Lower leg skin (tissue), 4 donors: ENCODE results near the gene DIO3. TPM values are rescaled to one million over a fixed set of nuclear protein-coding genes. Genes with fewer than 3 reads are reported as not detected.

ENCODE experiments used
- DNase-seq, 2 donors: peaks; one replicate each; pipeline ENCODE4 v3.0.0-alpha.2; 2019; ENCODE audit warnings: low spot score in 2 of 2
- H3K4me3 ChIP-seq: fragments of 200-600 bp; sonication (generic); 2 replicates; pipeline ENCODE4 v1.5.1; 2017; ENCODE audit warnings: mild to moderate bottlenecking, low read depth; ENCODE audit not compliant: poor library complexity, severe bottlenecking
- POLR2A ChIP-seq, 2 donors: fragments of 450-650 bp; IDR thresholded peaks; one replicate each; pipeline ENCODE4 v1.6.1; 2016 to 2017; ENCODE audit warnings: antibody characterized with exemption in 2 of 2, mild to moderate bottlenecking in 1 of 2, moderate library complexity in 1 of 2
- WGBS, 2 donors: methylation state at CpG; one replicate each; pipeline ENCODE4 v1.1.5; 2018; 5-methylcytosine and 5-hydroxymethylcytosine counted together
- intact Hi-C: fragments of 100-400 bp; cut with DNase I; formaldehyde crosslinking; loops from one replicate; pipeline ENCODE4 v1.15.0; 2023; ENCODE audit warnings: low total_unique reads
- total RNA-seq, 4 donors: library from RNA; depleted of rRNA; stranded (reverse); fragments of >200 nt; gene quantifications; one replicate each; pipeline ENCODE4 v1.1.0, GENCODE V29; 2016
- TF ChIP-seq, protein P1 (sequence below), 3 donors: fragments of 450-650 bp; IDR thresholded peaks; one replicate each; pipeline ENCODE4 v1.5.1; 2016; ENCODE audit warnings: antibody characterized with exemption in 3 of 3, mild to moderate bottlenecking in 3 of 3, moderate library complexity in 2 of 3

DIO3 gene
- total RNA-seq, 4 donors from 2014 or later = 2.3 to 3.7 (median 2.7) TPM

GRCh38 chr14:101538878-101539277 lies 22.4 kb upstream of the DIO3 start:
- TF ChIP-seq POLR2A (IDR thresholded peaks at IDR 0.05) = no peak
- TF ChIP-seq, protein P1, sequence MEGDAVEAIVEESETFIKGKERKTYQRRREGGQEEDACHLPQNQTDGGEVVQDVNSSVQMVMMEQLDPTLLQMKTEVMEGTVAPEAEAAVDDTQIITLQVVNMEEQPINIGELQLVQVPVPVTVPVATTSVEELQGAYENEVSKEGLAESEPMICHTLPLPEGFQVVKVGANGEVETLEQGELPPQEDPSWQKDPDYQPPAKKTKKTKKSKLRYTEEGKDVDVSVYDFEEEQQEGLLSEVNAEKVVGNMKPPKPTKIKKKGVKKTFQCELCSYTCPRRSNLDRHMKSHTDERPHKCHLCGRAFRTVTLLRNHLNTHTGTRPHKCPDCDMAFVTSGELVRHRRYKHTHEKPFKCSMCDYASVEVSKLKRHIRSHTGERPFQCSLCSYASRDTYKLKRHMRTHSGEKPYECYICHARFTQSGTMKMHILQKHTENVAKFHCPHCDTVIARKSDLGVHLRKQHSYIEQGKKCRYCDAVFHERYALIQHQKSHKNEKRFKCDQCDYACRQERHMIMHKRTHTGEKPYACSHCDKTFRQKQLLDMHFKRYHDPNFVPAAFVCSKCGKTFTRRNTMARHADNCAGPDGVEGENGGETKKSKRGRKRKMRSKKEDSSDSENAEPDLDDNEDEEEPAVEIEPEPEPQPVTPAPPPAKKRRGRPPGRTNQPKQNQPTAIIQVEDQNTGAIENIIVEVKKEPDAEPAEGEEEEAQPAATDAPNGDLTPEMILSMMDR (IDR thresholded peaks at IDR 0.05) = no peak
- H3K4me3 ChIP-seq = no peak overlapping the region
- intact Hi-C loops = no loop called here
- WGBS, 2 donors = 47 to 49% methylated on average over 5 of the region's 5 CpGs
- DNase-seq = no peak

DNA sequence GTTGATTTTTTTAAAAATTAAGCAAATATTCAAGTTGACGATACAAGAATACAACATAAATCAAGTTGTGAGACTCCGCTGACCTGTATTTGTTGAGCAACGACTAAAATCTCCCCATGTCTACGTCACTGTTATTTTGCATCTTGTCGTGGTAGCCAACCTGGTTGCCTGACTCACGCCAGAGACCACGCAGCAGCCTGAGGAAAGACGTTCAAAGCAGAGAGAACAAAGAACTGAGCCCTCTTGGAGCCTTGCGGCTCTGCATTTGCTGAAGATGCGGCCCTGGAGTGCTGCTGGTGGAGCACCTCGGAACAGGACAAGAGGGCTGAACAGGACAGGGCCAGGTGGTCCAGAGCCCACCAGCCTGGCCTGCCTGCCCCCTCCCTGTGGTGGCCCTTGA lies 21.4 kb upstream of the DIO3 start:
- 71 to 84% methylated on average over 11 of the region's 11 CpGs for WGBS, 2 donors
- no peak overlapping the region for H3K4me3 ChIP-seq
- no peak for TF ChIP-seq POLR2A (IDR thresholded peaks at IDR 0.05)
- TF ChIP-seq, protein P1 (IDR thresholded peaks at IDR 0.05) = no peak
- intact Hi-C loops = no loop called here
- DNase-seq = no peak

DNA sequence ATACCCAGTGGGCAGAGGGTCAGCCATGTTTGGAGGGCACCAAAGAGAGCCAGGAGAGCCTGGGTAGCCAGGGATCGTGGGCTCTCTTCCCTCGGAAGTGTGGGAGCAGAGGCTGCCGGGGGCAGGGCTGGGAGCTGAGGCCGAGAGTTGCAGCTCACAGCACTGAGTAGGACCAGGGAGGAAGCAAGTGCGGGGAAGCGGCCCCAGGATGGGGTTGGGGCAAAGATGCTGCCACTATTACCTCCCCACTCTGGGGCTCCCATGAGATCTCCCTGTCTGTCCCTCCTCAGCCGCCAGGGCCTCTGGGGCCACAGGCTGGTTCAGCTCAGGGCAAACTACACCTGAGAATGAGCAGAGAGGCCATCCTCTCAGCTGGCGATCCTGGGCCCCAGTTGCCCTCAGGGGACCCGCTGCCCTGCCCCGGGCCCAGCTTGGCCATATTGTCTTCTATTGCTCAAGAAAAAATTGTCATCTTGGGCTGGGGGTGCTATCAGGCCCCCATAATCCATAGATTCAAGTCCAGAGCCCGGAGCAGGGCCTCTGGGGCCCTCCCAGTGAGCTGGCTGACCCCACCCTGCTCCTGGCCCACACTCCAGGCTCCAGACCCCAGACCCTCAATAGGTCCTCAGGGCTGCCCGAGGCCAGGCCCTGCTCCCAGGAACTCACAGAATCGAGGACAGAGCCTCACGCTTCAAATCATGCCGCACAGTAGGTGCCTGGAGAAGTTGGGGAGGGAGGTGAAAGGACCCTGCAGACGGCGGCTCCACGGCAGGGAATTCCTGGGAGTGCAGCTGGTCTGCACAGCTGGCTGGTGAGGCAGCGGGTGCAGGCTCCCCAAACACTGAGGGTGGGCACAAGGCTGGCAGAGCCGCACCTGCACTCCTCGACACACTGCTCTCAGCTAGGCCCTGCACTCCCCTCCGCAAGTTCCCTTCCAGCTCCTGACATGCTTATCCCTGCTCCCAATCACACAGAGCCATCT lies 20.5 kb upstream of the DIO3 start:
- no peak overlapping the region for H3K4me3 ChIP-seq
- 85 to 94% methylated on average over 20 to 21 of the region's 22 CpGs for WGBS, 2 donors
- TF ChIP-seq, protein P1 (IDR thresholded peaks at IDR 0.05) = no peak
- no peak for TF ChIP-seq POLR2A (IDR thresholded peaks at IDR 0.05)
- no peak for DNase-seq
- intact Hi-C loops = no loop called here

- 70 to 81% methylated on average over 9 of the region's 9 CpGs for WGBS, 2 donors
- no peak for DNase-seq
These were observed 18.9 kb upstream of the DIO3 start for GRCh38 chr14:101542391-101542790.

GRCh38 chr14:101543814-101544213 lies 17.5 kb upstream of the DIO3 start:
- TF ChIP-seq, protein P1 (IDR thresholded peaks at IDR 0.05) = no peak
- no peak overlapping the region for H3K4me3 ChIP-seq
- 95 to 96% methylated on average over 16 of the region's 16 CpGs for WGBS, 2 donors

More at GRCh38 chr14:101542391-101542790, 18.9 kb upstream of the DIO3 start:
- TF ChIP-seq POLR2A (IDR thresholded peaks at IDR 0.05) = no peak
- TF ChIP-seq, protein P1 (IDR thresholded peaks at IDR 0.05) = no peak
- intact Hi-C loops = no loop called here
- H3K4me3 ChIP-seq = no peak overlapping the region

More at GRCh38 chr14:101543814-101544213, 17.5 kb upstream of the DIO3 start:
- intact Hi-C loops = no loop called here
- DNase-seq = no peak
